HepG2 (cell line): ENCODE data around the gene ZNF860. TPM values are rescaled to one million over a fixed set of nuclear protein-coding genes. Genes with fewer than 3 reads are reported as not detected.
A peak's percentile ranks its signal among the peaks of the same experiment; 100 is the strongest.

Source experiments
- DPF2 ChIP-seq: sonication (generic); formaldehyde crosslinking; IDR thresholded peaks from 2 replicates; pipeline ENCODE4 v1.4.0; 2020; ENCODE audit warnings: mild to moderate bottlenecking, low read depth, missing genetic modification reagents, borderline replicate concordance
- EP300 ChIP-seq, 3 experiments: sonication (generic) in 1 of 3; formaldehyde crosslinking in 1 of 3; IDR thresholded peaks; 2 replicates each; pipeline versions ENCODE4 v1.5.1 to v1.6.1; 2011 to 2020; ENCODE audit warnings: low read depth in 2 of 3, low read length in 2 of 3, borderline replicate concordance in 1 of 3, improper control_type of control experiment in 1 of 3, mild to moderate bottlenecking in 1 of 3, missing genetic modification reagents in 1 of 3, moderate library complexity in 1 of 3
- GABPA ChIP-seq, 2 experiments: IDR thresholded peaks; 2 replicates each; pipeline ENCODE4 v1.6.1; 2011 to 2016; ENCODE audit warnings: low read depth in 2 of 2, low read length in 1 of 2, missing biosample characterization in 1 of 2, missing genetic modification characterization in 1 of 2
- JUNB ChIP-seq: sonication (generic); formaldehyde crosslinking; IDR thresholded peaks from 2 replicates; pipeline ENCODE4 v1.8.0; 2022; ENCODE audit warnings: missing genetic modification reagents, mild to moderate bottlenecking, borderline replicate concordance
- SATB2 ChIP-seq: sonication (generic); formaldehyde crosslinking; IDR thresholded peaks from 2 replicates; pipeline ENCODE4 v1.5.0; 2020; ENCODE audit warnings: missing genetic modification reagents
- SMARCE1 ChIP-seq: fragments of 450-650 bp; IDR thresholded peaks from 2 replicates; pipeline ENCODE4 v1.6.1; 2017; ENCODE audit warnings: borderline replicate concordance
- SP5 ChIP-seq: IDR thresholded peaks from 2 replicates; pipeline ENCODE4 v1.6.1; 2016; ENCODE audit warnings: low read depth, borderline replicate concordance
- SRY ChIP-seq: sonication (generic); formaldehyde crosslinking; IDR thresholded peaks from 2 replicates; pipeline ENCODE4 v1.8.0; 2022; ENCODE audit warnings: mild to moderate bottlenecking, missing genetic modification reagents
- ZFP36 ChIP-seq: fragments of 150-350 bp; IDR thresholded peaks from 2 replicates; pipeline ENCODE4 v1.6.1; 2018; ENCODE audit warnings: borderline replicate concordance, low read length, low read depth; ENCODE audit not compliant: partially characterized antibody
- ZMYM3 ChIP-seq: sonication (generic); formaldehyde crosslinking; IDR thresholded peaks from 2 replicates; pipeline ENCODE4 v1.5.1; 2020; ENCODE audit warnings: mild to moderate bottlenecking, missing genetic modification reagents
- ZSCAN22 ChIP-seq: sonication (generic); formaldehyde crosslinking; IDR thresholded peaks from 2 replicates; pipeline ENCODE4 v1.4.0; 2020; ENCODE audit warnings: mild to moderate bottlenecking, missing genetic modification reagents
- polyA plus RNA-seq, 8 experiments: library from polyadenylated mRNA; depleted of rRNA in 3 of 8; stranded (reverse) in 7 of 8; unstranded in 1 of 8; fragments of >200 nt; fragmentation: Illumina TruSeq in 4 of 8; extraction: Trizol in 4 of 8; gene quantifications; 2 replicates each; pipeline versions ENCODE4 v1.2.1 to v1.2.3, GENCODE V29; 2011 to 2016; ENCODE audit warnings: low read depth in 4 of 8, missing spikeins in 1 of 8, mixed read lengths in 1 of 8; ENCODE audit not compliant: insufficient read depth in 1 of 8
- total RNA-seq, 5 experiments: library from RNA; depleted of rRNA; stranded (reverse); fragments of >200 nt; fragmentation: Illumina TruSeq; extraction: Trizol; gene quantifications; 2 replicates each; pipeline ENCODE4 v1.2.3, GENCODE V29; 2016; ENCODE audit warnings: low read depth in 1 of 5
- TF ChIP-seq, protein P1 (sequence below): sonication (generic); formaldehyde crosslinking; IDR thresholded peaks from 2 replicates; pipeline ENCODE4 v1.4.0; 2020; ENCODE audit warnings: mild to moderate bottlenecking, missing genetic modification reagents
- TF ChIP-seq, protein P2 (sequence below): sonication (generic); formaldehyde crosslinking; IDR thresholded peaks from 2 replicates; pipeline ENCODE4 v1.5.1; 2020; ENCODE audit warnings: mild to moderate bottlenecking, missing genetic modification reagents, borderline replicate concordance
- TF ChIP-seq, protein P3 (sequence below): sonication (generic); formaldehyde crosslinking; IDR thresholded peaks from 2 replicates; pipeline ENCODE4 v1.4.0; 2020; ENCODE audit warnings: missing genetic modification reagents, low read depth, mild to moderate bottlenecking, borderline replicate concordance
- TF ChIP-seq, protein P4 (sequence below): IDR thresholded peaks from 2 replicates; pipeline ENCODE4 v1.6.1; 2016
- TF ChIP-seq, protein P5 (sequence below): sonication (generic); formaldehyde crosslinking; IDR thresholded peaks from 2 replicates; pipeline ENCODE4 v1.4.0; 2020; ENCODE audit warnings: missing genetic modification reagents, borderline replicate concordance

The ZNF860 gene
- total and polyA plus RNA-seq, 2 of the 13 experiments (the other 11 are each of a cell fraction or from before 2014, with no cell fraction given), result 0.55 to 0.73 TPM

DNA sequence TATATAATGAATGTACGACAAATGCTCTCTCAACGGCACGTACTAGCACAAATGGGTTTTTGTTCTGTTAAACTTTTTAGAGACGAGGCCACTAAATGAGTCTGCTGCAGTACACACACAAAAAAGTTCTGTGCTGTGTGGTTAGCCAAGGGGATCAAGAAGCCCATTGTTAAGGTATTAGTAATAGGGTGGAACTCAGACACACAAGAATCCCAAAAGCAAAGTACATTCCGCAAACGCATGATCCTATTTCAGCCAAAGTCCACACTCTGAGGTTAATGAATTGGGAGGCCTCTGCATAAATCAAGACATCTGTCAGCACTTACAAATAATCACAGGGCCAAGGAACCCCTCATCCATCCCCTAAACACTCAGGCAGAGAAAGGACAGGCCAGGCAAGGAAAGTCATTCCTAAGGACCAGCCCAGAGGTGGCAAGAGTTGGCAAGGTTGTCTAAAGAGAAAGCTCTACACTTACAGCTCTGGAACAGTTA, 12.6 kb upstream of the ZNF860 start (continued):
- 0 out of 2 replicates have a peak, but pooled peaks have one; percentile 42 for TF ChIP-seq SP5 (CRISPR knock-in tag)
- peak; percentile 34; the same call in 1 of the 2 replicates for TF ChIP-seq JUNB (CRISPR knock-in tag)
- peak; percentile 50 to 92; a peak in 3 of 4 replicates for TF ChIP-seq EP300 (IDR thresholded peaks at IDR 0.05; ENCODE audit: low read depth in 2 of 2, low read length in 2 of 2)
- peak; percentile 86 for TF ChIP-seq EP300 (CRISPR knock-in tag; IDR thresholded peaks at IDR 0.05; ENCODE audit: borderline replicate concordance)
- TF ChIP-seq ZSCAN22 (CRISPR knock-in tag), result no peak
- TF ChIP-seq, protein P1, sequence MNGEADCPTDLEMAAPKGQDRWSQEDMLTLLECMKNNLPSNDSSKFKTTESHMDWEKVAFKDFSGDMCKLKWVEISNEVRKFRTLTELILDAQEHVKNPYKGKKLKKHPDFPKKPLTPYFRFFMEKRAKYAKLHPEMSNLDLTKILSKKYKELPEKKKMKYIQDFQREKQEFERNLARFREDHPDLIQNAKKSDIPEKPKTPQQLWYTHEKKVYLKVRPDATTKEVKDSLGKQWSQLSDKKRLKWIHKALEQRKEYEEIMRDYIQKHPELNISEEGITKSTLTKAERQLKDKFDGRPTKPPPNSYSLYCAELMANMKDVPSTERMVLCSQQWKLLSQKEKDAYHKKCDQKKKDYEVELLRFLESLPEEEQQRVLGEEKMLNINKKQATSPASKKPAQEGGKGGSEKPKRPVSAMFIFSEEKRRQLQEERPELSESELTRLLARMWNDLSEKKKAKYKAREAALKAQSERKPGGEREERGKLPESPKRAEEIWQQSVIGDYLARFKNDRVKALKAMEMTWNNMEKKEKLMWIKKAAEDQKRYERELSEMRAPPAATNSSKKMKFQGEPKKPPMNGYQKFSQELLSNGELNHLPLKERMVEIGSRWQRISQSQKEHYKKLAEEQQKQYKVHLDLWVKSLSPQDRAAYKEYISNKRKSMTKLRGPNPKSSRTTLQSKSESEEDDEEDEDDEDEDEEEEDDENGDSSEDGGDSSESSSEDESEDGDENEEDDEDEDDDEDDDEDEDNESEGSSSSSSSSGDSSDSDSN (CRISPR knock-in tag), result no peak
- TF ChIP-seq, protein P2, sequence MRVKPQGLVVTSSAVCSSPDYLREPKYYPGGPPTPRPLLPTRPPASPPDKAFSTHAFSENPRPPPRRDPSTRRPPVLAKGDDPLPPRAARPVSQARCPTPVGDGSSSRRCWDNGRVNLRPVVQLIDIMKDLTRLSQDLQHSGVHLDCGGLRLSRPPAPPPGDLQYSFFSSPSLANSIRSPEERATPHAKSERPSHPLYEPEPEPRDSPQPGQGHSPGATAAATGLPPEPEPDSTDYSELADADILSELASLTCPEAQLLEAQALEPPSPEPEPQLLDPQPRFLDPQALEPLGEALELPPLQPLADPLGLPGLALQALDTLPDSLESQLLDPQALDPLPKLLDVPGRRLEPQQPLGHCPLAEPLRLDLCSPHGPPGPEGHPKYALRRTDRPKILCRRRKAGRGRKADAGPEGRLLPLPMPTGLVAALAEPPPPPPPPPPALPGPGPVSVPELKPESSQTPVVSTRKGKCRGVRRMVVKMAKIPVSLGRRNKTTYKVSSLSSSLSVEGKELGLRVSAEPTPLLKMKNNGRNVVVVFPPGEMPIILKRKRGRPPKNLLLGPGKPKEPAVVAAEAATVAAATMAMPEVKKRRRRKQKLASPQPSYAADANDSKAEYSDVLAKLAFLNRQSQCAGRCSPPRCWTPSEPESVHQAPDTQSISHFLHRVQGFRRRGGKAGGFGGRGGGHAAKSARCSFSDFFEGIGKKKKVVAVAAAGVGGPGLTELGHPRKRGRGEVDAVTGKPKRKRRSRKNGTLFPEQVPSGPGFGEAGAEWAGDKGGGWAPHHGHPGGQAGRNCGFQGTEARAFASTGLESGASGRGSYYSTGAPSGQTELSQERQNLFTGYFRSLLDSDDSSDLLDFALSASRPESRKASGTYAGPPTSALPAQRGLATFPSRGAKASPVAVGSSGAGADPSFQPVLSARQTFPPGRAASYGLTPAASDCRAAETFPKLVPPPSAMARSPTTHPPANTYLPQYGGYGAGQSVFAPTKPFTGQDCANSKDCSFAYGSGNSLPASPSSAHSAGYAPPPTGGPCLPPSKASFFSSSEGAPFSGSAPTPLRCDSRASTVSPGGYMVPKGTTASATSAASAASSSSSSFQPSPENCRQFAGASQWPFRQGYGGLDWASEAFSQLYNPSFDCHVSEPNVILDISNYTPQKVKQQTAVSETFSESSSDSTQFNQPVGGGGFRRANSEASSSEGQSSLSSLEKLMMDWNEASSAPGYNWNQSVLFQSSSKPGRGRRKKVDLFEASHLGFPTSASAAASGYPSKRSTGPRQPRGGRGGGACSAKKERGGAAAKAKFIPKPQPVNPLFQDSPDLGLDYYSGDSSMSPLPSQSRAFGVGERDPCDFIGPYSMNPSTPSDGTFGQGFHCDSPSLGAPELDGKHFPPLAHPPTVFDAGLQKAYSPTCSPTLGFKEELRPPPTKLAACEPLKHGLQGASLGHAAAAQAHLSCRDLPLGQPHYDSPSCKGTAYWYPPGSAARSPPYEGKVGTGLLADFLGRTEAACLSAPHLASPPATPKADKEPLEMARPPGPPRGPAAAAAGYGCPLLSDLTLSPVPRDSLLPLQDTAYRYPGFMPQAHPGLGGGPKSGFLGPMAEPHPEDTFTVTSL (CRISPR knock-in tag), result peak; percentile 72
- TF ChIP-seq ZFP36, result no peak
- TF ChIP-seq, protein P3, sequence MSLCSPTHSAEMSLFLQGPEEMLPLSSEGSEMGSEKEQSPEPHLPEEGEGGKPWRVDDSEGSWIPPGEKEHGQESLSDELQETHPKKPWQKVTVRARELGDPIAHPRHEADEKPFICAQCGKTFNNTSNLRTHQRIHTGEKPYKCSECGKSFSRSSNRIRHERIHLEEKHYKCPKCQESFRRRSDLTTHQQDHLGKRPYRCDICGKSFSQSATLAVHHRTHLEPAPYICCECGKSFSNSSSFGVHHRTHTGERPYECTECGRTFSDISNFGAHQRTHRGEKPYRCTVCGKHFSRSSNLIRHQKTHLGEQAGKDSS, result no peak
- TF ChIP-seq, protein P4, sequence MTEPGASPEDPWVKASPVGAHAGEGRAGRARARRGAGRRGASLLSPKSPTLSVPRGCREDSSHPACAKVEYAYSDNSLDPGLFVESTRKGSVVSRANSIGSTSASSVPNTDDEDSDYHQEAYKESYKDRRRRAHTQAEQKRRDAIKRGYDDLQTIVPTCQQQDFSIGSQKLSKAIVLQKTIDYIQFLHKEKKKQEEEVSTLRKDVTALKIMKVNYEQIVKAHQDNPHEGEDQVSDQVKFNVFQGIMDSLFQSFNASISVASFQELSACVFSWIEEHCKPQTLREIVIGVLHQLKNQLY (CRISPR knock-in tag), result peak; percentile 97
- no peak for TF ChIP-seq SMARCE1
- TF ChIP-seq GABPA (IDR thresholded peaks at IDR 0.05; ENCODE audit: low read depth, low read length), result no peak
- no peak for TF ChIP-seq GABPA (CRISPR knock-in tag; IDR thresholded peaks at IDR 0.05; ENCODE audit: low read depth)
- peak; percentile 73 for TF ChIP-seq ZMYM3 (CRISPR knock-in tag)
- peak; percentile 65; the same call in 1 of the 2 replicates for TF ChIP-seq DPF2
- TF ChIP-seq SATB2 (CRISPR knock-in tag), result no peak
- TF ChIP-seq, protein P5, sequence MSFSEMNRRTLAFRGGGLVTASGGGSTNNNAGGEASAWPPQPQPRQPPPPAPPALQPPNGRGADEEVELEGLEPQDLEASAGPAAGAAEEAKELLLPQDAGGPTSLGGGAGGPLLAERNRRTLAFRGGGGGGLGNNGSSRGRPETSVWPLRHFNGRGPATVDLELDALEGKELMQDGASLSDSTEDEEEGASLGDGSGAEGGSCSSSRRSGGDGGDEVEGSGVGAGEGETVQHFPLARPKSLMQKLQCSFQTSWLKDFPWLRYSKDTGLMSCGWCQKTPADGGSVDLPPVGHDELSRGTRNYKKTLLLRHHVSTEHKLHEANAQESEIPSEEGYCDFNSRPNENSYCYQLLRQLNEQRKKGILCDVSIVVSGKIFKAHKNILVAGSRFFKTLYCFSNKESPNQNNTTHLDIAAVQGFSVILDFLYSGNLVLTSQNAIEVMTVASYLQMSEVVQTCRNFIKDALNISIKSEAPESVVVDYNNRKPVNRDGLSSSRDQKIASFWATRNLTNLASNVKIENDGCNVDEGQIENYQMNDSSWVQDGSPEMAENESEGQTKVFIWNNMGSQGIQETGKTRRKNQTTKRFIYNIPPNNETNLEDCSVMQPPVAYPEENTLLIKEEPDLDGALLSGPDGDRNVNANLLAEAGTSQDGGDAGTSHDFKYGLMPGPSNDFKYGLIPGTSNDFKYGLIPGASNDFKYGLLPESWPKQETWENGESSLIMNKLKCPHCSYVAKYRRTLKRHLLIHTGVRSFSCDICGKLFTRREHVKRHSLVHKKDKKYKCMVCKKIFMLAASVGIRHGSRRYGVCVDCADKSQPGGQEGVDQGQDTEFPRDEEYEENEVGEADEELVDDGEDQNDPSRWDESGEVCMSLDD (CRISPR knock-in tag), result no peak
- TF ChIP-seq SRY (CRISPR knock-in tag), result no peak
